ENCODE data around the gene POLL.

DNA sequence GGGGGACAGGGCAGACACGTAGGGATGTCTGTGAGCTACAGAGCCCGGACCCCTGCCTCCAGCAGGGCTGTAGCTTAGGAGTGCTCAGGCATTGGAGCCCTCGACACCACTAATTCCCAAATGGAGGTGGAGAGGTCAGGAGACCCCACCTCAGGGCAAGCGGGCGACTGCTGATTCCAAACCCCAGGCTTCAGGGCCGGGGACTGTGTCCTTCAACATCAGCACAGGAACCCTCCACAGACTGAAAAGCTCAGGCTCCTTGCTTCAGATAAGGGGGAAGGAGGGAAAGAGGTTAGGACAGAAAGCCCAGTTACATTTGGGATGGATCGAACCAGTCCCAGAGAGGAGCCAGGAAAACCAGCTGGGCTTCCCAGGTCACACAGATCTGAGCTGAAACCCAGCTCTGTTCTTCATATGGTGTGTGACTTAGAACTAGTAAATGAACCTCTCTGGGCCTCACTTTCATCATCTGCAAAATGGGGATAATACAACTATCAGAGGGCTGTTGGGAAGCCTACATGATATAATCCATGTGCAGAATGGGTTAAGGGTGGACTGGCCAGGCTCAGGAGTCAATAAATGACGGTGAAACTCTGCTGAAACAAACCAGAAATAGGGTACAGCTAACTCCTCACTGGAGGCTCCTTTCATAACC, 16.7 kb downstream of the POLL start:
- TF ChIP-seq, protein P1, sequence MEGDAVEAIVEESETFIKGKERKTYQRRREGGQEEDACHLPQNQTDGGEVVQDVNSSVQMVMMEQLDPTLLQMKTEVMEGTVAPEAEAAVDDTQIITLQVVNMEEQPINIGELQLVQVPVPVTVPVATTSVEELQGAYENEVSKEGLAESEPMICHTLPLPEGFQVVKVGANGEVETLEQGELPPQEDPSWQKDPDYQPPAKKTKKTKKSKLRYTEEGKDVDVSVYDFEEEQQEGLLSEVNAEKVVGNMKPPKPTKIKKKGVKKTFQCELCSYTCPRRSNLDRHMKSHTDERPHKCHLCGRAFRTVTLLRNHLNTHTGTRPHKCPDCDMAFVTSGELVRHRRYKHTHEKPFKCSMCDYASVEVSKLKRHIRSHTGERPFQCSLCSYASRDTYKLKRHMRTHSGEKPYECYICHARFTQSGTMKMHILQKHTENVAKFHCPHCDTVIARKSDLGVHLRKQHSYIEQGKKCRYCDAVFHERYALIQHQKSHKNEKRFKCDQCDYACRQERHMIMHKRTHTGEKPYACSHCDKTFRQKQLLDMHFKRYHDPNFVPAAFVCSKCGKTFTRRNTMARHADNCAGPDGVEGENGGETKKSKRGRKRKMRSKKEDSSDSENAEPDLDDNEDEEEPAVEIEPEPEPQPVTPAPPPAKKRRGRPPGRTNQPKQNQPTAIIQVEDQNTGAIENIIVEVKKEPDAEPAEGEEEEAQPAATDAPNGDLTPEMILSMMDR (conservative IDR thresholded peaks at IDR 0.05; ENCODE audit: low read length), result no peak
- TF ChIP-seq EZH2phosphoT487 (IDR thresholded peaks at IDR 0.05; ENCODE audit: borderline replicate concordance), result no peak
